Natural killer cell (primary cell): ENCODE results near the gene SEMA6C. TPM values are rescaled to one million over a fixed set of nuclear protein-coding genes. Genes with fewer than 3 reads are reported as not detected.

Source experiments
- ATAC-seq, 3 donors: fragments of 150-1000 bp in 2 of 3; fragments of 200-7000 bp in 1 of 3; cut with Tn5 transposase; 1 replicate in 1 of 3; 2 replicates in 2 of 3; pipeline ENCODE4 v1.10.0; 2021; ENCODE audit warnings: mild to moderate bottlenecking in 2 of 3, moderate library complexity in 2 of 3
- DNase-seq, 2 donors: peaks; one replicate each; pipeline versions ENCODE4 v3.0.0 to v3.0.0-alpha.2; 2013 to 2021; ENCODE audit warnings: mixed read lengths in 1 of 2
- H3K27ac ChIP-seq: one replicate; pipeline ENCODE4 v1.5.1; 2013; ENCODE audit warnings: mild to moderate bottlenecking, low read length
- H3K27me3 ChIP-seq: one replicate; pipeline ENCODE4 v1.6.1; 2013; ENCODE audit warnings: low read length; ENCODE audit not compliant: control insufficient read depth, insufficient read depth
- H3K36me3 ChIP-seq: one replicate; pipeline ENCODE4 v1.6.1; 2013; ENCODE audit warnings: low read length; ENCODE audit not compliant: control insufficient read depth, insufficient read depth
- H3K4me1 ChIP-seq: one replicate; pipeline ENCODE4 v1.6.1; 2013; ENCODE audit warnings: low read length; ENCODE audit not compliant: control insufficient read depth, insufficient read depth
- H3K4me3 ChIP-seq: one replicate; pipeline ENCODE4 v1.5.1; 2013; ENCODE audit warnings: low read length
- H3K9me3 ChIP-seq: one replicate; pipeline ENCODE4 v1.6.1; 2013; ENCODE audit warnings: low read length; ENCODE audit not compliant: control insufficient read depth, insufficient read depth
- H3K27ac Mint-ChIP-seq, 2 donors: one replicate each; pipeline ENCODE4 v1.8.0; 2022; ENCODE audit warnings: mild to moderate bottlenecking in 2 of 2, mixed read lengths in 2 of 2, moderate library complexity in 1 of 2
- H3K27me3 Mint-ChIP-seq, 2 donors: one replicate each; pipeline ENCODE4 v1.8.0; 2022; ENCODE audit warnings: low read depth in 2 of 2, mixed read lengths in 2 of 2
- H3K36me3 Mint-ChIP-seq: one replicate; pipeline ENCODE4 v1.8.0; 2022; ENCODE audit warnings: mixed read lengths
- H3K4me1 Mint-ChIP-seq, 2 donors: one replicate each; pipeline ENCODE4 v1.8.0; 2022; ENCODE audit warnings: mixed read lengths in 2 of 2
- H3K4me3 Mint-ChIP-seq: one replicate; pipeline ENCODE4 v1.8.0; 2022; ENCODE audit warnings: mild to moderate bottlenecking, moderate library complexity, mixed read lengths
- H3K9me3 Mint-ChIP-seq, 2 donors: one replicate each; pipeline ENCODE4 v1.8.0; 2022; ENCODE audit warnings: mixed read lengths in 2 of 2
- WGBS: methylation state at CpG from one replicate; pipeline ENCODE4 v1.1.7; 2013; ENCODE audit warnings: missing lambda C conversion rate; ENCODE audit not compliant: insufficient coverage; 5-methylcytosine and 5-hydroxymethylcytosine counted together
- intact Hi-C: fragments of 100-400 bp; cut with micrococcal nuclease; formaldehyde crosslinking; loops from one replicate; pipeline ENCODE4 v1.14.2; 2022
- total RNA-seq, 4 donors: library from RNA; stranded (reverse); fragments of 120-200 nt in 1 of 4; gene quantifications; one replicate each; pipeline versions ENCODE4 v1.2.3 to v1.2.4, GENCODE V29; 2013 to 2022
- TF ChIP-seq, protein P1 (sequence below): fragments of 200-600 bp; IDR thresholded peaks from one replicate; pipeline ENCODE4 v1.8.0; 2022; ENCODE audit warnings: antibody characterized with exemption

Gene SEMA6C
- total RNA-seq, 3 donors from 2014 or later (not counting 1 experiment from before 2014, with no cell fraction given), result 2.5 to 5.8 (median 3.0) TPM

DNA sequence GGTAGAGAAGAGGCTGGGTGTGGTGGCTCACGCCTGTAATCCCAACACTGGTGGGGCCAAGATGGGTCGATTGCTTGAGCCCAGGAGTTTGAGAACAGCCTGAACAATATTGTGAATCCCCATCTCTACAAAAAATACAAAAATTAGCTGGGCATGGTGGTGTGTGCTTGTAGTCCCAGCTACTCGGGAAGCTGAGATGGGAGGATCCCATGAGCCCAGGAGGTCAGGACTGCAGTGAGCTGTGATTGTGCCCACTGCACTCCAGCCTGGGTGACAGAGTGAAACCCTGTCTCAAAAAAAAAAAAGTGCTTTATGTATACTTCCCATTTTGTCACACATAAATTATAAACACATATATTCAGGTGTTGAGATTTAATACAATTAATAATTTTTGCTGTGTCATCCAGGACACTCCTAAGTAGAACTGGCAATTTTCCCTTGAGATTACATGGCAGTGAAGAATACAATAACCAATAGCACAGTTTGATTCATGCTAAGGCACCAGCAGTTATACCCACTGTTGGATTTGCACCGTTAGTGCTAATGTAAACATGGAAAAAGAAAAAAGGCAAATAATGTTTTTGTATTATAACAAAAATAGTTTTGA, 60.4 kb downstream of the SEMA6C start:
- Histone ChIP-seq H3K27ac (no peak overlapping the region), H3K27me3 (no peaks in the 10 kb centered on the region), H3K4me1 (no peaks in the 10 kb centered on the region), H3K4me3 (no peak overlapping the region), H3K9me3 (no peaks in the 10 kb centered on the region), H3K36me3 (no peaks in the 10 kb centered on the region)
- Mint-ChIP-seq H3K4me1 (no peaks in the 10 kb centered on the region), H3K27ac (no peak overlapping the region), H3K4me3 (no peak overlapping the region), H3K27me3 (no peaks in the 10 kb centered on the region), H3K36me3 (no peaks in the 10 kb centered on the region), H3K9me3 (no peaks in the 10 kb centered on the region)
- no peak for ATAC-seq
- 79% methylated on average over 3 of the region's 4 CpGs for WGBS
- intact Hi-C loops, result no loop called here
- DNase-seq, result no peak
- TF ChIP-seq, protein P1, sequence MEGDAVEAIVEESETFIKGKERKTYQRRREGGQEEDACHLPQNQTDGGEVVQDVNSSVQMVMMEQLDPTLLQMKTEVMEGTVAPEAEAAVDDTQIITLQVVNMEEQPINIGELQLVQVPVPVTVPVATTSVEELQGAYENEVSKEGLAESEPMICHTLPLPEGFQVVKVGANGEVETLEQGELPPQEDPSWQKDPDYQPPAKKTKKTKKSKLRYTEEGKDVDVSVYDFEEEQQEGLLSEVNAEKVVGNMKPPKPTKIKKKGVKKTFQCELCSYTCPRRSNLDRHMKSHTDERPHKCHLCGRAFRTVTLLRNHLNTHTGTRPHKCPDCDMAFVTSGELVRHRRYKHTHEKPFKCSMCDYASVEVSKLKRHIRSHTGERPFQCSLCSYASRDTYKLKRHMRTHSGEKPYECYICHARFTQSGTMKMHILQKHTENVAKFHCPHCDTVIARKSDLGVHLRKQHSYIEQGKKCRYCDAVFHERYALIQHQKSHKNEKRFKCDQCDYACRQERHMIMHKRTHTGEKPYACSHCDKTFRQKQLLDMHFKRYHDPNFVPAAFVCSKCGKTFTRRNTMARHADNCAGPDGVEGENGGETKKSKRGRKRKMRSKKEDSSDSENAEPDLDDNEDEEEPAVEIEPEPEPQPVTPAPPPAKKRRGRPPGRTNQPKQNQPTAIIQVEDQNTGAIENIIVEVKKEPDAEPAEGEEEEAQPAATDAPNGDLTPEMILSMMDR, result no peak

Other genes with a start within 250 kb of the SEMA6C start
- gene SETDB1, start 220.3 kb downstream of the SEMA6C start, total RNA-seq, result 10 to 100 TPM; 64.6 to 74.3 (median 70.5) TPM
- 100 to 1,000 TPM; 122 to 129 (median 127) TPM for gene CERS2, start 171.8 kb downstream of the SEMA6C start, total RNA-seq
- gene ANXA9, start 164.3 kb downstream of the SEMA6C start, total RNA-seq, result under 1 TPM in 1 of 3 donors, not detected in 2; 0.25 TPM
- gene MINDY1, start 139.7 kb downstream of the SEMA6C start, total RNA-seq, result 10 to 100 TPM; 14.0 to 15.6 (median 15.2) TPM
- gene PRUNE1, start 138.2 kb downstream of the SEMA6C start, total RNA-seq, result 10 to 100 TPM; 11.4 to 14.1 (median 13.5) TPM
- under 1 TPM; 0.28 to 0.39 (median 0.33) TPM for gene BNIPL, start 110.0 kb downstream of the SEMA6C start, total RNA-seq
- 1 to 10 TPM; 1.6 to 3.3 (median 1.9) TPM for gene C1orf56, start 98.9 kb downstream of the SEMA6C start, total RNA-seq
- gene CDC42SE1, start 87.0 kb downstream of the SEMA6C start, total RNA-seq, result 100 to 1,000 TPM; 555 to 792 (median 752) TPM
- 10 to 100 TPM; 11.2 to 18.6 (median 17.6) TPM for gene MLLT11, start 86.2 kb downstream of the SEMA6C start, total RNA-seq
- gene GABPB2, start 75.9 kb downstream of the SEMA6C start, total RNA-seq, result 10 to 100 TPM; 27.4 to 34.0 (median 30.6) TPM
- 10 to 100 TPM in 1 of 3 donors, 1 to 10 TPM in 2; 4.8 to 14.5 (median 5.7) TPM for gene TNFAIP8L2, start 10.0 kb upstream of the SEMA6C start, total RNA-seq
- 1 to 10 TPM; 1.0 to 1.7 (median 1.2) TPM for gene LYSMD1, start 19.3 kb upstream of the SEMA6C start, total RNA-seq
- 10 to 100 TPM; 52.3 to 54.2 (median 52.9) TPM for gene SCNM1, start 19.5 kb upstream of the SEMA6C start, total RNA-seq
- 1 to 10 TPM in 2 of 3 donors, not detected in 1; 2.6 to 3.8 TPM for gene TMOD4, start 29.4 kb upstream of the SEMA6C start, total RNA-seq
- gene VPS72, start 43.6 kb upstream of the SEMA6C start, total RNA-seq, result 10 to 100 TPM; 26.2 to 45.1 (median 44.8) TPM
- 10 to 100 TPM; 42.0 to 65.2 (median 44.6) TPM for gene PIP5K1A, start 51.9 kb upstream of the SEMA6C start, total RNA-seq
- gene PSMD4, start 108.1 kb upstream of the SEMA6C start, total RNA-seq, result 100 to 1,000 TPM in 1 of 3 donors, 10 to 100 TPM in 2; 94.2 to 101 (median 99.3) TPM
- 10 to 100 TPM; 48.1 to 52.2 (median 48.6) TPM for gene ZNF687, start 135.7 kb upstream of the SEMA6C start, total RNA-seq
- 10 to 100 TPM; 68.2 to 99.3 (median 95.0) TPM for gene PI4KB, start 180.8 kb upstream of the SEMA6C start, total RNA-seq
- 100 to 1,000 TPM in 2 of 3 donors, 10 to 100 TPM in 1; 72.6 to 111 (median 110) TPM for gene RFX5, start 200.6 kb upstream of the SEMA6C start, total RNA-seq
- gene SELENBP1, start 226.1 kb upstream of the SEMA6C start, total RNA-seq, result not detected